T-helper 9 cell (primary cell): Measurements from ENCODE around the gene CCDC85C.

Source experiments
- DNase-seq: peaks from one replicate; pipeline ENCODE4 v3.0.0-alpha.2; 2020

CCDC85C gene

DNA sequence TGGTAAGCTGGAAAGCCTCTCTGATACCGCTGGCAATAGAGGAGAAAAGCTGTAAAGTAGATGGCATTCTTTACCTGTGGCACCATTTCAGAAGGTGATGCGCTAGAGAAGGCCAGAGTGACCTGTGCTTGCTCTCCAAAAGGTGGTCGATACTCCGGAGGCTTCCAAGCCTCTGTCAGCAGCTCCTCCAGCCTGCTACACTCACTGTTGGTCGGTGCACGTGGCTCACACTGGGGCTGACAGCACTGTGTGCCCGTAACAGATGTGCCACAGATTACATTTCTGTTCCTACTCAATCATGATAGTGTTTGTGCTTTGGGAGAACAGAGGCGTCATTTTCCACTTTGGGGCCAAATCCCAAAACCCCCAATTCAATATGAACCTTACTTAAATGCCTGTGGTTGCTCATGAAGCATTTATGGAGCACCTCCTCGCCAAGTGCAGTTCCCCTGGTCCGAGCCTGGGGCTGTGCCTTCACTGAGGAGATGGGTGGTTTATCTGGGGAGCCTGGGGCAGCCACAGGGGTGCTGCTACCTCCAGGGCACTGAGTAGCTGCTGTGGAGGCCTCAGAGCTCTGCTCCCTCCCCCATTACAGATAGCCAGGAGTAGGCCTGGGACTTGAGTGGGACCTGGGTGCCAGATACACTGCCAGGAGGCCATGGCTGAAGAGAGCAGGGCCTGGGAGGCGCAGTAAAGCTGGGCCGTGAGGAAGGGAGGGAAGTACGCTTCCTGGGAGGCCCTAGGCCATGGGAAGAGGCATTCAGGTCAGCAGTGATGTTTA is 96.0 kb downstream of the CCDC85C start:
- DNase-seq, result no peak

DNA sequence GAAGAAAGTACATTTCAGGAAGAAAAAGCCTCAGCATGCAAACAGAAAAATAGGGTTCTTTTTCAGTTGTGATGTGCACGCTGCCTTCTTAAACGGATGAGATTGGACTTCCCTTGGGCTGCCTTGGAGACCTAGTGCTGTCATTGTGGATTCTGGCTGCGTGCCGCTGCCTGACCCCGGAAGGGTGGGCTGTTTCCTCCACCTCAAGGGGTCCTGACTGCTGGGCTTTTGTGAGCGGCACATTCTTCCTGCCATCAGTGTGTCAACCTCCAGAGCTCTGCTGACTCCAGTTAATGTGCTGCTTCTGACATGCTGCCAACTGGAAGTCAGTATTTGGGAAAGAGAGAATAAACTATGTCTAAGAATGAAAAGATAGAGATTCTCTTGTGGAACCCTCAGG is 97.7 kb downstream of the CCDC85C start:
- DNase-seq, result no peak

DNA sequence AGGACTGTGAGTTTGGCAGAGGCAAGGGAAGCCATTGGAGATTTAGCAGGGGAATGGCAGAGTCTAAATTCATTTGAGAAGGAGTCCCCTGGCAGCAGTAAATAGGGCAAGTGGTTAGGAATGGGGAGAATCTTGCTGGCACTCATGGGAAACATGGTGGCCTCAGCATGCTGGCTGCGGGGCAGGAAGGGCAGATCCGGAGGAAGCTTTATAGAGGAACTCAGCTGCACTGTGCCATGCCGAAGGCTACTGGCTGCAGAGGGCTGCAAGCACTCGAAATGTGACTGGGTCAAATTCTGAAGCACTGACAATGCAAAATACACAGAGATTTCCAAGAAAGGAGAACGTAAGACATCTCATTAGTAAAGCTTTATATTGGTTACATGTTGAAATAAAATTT is 98.9 kb downstream of the CCDC85C start:
- DNase-seq, result no peak

DNA sequence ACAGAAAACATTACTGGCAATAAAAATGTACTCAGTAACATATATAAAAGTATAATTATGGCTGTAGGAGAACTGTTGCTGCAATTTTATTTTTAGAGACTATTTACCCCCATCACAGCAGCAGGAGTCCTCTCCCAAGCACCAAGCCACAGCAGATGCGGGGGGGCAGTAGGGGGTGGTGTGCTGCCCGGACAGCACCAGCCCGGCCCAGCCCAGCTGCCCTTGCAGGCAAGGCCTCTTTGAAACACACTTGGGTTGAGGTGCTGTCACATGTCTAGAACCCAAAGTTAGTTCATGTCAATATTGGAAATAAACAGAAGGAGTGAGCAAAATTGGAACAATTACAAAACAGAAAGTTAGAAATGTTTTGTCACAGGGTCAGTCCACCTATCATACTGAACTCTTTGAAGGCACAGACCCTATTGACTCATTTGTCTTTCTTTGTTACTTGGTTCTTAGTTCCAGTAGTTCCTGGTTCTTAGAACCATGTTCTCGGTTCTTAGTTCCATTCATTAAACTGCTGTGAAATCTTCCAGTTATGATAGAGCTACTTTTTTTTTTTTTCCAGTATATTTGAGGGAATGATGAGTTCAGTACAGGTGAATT is 100.1 kb downstream of the CCDC85C start:
- DNase-seq, result no peak

DNA sequence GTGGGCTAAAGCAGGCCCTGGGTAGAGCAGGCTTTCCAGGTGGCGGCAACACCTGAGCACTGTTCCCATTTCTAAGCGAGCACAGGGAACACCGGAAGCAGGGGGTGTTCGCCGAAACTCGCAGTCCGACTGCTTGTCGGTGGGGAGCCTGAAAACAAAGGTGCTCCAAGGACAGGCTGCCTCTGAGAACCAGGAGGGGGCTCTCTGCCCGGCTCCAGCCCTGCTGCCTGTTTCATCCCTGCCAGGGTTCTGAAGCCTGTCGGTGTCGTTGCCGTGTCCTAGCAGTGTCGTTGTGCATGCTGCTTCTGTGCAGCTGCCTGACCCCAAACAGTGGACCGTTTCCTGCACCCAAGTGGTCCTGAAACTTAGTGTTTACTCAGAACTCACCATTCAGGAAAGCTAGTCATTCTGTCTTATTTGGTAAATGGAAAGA is 101.0 kb downstream of the CCDC85C start:
- DNase-seq, result no peak

DNA sequence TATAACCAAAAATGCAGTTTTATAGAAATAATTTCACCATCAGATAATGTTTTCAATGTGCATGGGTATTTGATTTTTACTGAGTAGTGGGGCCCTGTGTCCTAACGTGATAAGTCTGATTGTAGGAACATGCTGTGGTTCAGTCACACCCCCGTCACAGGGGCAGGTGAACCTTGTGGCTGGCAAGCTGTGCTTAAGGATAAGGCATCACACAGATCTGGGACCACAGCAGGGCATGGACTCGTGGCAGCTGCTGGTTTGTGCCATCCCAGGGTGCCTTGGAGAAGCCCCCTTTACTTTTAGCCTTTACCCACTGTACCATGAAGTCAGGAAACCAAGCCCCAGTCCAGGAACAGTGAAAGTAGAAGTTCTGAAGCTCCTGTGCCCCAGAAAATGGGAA is 106.1 kb downstream of the CCDC85C start:
- DNase-seq, result no peak

DNA sequence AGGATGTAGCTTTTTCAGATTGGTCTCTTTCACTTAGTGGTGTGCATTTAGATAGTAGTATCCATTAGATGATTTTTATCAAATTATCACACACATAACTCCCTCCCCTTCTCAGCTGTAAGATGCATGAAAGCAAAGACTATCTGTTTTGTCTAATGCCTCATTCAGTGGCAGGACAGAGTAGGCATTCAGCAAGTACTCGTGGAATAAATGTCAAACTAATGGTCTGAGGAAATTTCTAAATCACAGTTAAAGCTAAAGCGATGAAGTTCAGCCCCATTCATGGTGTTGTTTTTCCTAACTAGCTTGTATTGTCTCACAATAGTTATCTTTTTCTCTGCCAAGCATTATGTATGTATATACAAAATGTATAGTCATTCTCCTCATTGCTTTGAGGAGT is 106.7 kb downstream of the CCDC85C start:
- no peak for DNase-seq

DNA sequence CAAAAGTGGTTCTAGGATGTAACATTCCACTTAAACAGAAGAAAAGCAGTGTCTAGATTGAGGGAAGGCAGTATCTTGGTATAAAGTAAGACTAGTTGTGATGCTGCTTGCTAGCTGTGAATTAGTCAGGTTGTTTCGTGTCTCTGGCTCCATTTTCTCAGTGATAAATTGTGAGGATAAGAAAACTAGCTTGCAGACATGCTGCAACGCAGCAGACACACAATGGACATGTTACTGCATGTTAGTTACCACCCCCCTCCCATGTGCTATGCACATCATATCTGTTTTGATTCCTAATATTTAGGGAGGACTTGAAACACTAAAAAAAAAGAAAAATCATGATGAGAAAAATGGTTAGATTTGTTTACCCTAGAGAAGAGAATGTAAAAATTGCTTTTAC is 119.9 kb downstream of the CCDC85C start:
- no peak for DNase-seq

DNA sequence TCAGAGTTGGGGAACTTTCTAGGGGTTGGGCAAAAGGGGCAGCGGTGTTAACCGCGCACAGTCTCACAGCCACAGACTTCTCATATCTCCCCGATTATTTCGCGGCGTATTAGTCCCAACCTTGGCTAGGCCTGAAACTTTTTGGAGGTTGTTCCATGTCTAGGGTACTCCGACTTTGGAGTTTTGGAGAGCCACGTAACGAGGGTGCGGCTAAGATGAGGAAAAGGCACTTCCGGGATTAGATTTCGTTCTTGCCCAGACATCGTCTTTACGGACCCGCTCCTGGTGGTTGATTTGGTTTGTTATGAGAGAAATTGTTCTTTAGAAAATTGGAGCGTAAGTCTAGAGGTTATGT is 122.3 kb downstream of the CCDC85C start:
- DNase-seq, result no peak

DNA sequence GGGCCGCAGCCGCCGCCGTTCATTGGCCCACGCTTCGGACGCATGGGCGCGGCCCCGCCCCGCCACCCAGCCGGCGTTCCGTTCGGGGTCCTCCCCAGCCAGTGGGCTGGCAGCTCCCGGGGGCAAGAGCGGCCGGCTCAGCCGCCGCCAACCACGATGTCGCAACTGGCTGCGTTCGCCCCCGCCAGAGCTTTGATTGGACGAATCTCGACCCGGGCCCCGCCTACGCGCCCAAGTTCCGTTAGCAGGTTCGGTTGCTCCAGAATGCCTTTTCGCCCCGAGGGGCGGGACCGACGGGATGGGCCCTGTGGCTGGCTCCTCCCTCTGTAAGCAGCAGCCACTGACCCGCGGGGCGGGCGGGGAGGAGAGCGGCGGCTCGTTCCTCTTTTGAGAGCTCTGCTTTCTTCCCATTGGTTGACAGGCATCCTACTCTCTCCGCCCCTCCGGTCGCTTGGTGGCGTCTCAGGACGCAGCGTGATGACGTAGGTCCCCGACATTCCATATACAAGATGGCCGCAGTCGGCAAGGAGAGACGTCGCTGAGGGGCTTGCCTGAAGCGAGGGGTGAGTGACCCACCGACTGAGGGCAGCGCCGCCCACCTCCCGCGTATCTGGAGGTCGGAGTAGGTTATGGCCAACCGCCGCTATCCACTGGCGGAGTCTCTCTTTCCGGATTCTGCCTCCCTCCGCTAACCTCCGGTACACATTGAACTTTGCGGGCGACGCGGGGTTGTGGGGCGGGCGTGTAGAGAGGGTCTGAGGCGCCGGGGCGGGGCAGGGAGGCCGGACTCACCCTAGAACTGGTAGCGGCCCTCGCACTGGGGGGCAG is 122.9 kb downstream of the CCDC85C start, which contains the start of gene CCNK:
TSS of gene CCNK (plus strand) at position 493 of the 828 bp plus-strand sequence. CDS start 11,269 bp downstream, outside the sequence.
- peak; percentile 99 for DNase-seq

DNA sequence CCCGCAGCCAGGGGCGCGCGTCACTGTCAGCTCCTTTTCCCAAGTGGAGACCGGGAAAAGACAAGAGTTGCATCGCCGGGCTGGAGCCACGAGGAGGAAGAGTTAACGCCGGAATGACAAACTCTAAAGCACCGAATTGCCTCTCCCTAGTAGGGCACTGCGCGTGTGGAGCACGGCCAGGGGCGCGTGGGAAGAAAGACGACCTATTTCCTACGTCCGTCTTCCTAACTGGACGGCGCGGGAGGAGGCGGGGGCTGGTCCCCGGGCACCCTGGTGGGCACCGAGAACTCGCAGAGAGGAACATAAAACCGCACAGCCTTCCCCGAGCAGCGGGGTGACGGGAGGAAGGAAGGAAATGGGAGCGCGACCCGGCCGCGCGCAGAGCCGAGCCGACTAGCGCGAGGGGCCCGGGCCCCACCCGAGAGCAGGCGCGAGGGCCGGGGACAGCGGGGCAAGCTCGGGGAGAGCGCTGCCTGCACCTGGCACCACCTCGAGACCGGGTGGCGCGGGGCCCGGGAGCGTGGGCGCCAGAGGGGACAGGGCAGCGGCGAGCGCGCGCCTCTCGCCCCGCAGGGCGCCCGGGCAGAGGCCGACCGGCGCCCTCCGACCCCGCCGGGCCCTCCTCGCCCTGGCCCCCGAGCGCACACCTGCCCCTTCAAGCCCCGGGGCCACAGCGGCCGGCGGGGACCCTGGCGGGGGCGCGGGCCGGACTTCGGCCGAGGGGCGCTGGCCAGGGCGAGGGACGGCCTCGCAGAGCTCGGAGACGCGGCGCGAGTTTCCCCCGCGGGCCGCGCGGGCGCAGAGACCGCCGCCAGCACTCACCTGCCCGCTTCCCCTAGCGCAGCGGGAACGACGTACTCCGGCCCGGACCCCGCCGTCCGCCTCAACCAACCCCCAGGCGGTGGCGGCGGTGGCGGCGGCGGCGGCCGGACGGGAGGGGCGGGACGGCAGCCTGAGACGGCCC is 123.8 kb downstream of the CCDC85C start, which contains the start of gene SETD3:
TSS of gene SETD3 (minus strand) at position 954 of the 964 bp plus-strand sequence. CDS start 15,054 bp downstream, outside the sequence.
- peak; percentile 23 for DNase-seq

DNA sequence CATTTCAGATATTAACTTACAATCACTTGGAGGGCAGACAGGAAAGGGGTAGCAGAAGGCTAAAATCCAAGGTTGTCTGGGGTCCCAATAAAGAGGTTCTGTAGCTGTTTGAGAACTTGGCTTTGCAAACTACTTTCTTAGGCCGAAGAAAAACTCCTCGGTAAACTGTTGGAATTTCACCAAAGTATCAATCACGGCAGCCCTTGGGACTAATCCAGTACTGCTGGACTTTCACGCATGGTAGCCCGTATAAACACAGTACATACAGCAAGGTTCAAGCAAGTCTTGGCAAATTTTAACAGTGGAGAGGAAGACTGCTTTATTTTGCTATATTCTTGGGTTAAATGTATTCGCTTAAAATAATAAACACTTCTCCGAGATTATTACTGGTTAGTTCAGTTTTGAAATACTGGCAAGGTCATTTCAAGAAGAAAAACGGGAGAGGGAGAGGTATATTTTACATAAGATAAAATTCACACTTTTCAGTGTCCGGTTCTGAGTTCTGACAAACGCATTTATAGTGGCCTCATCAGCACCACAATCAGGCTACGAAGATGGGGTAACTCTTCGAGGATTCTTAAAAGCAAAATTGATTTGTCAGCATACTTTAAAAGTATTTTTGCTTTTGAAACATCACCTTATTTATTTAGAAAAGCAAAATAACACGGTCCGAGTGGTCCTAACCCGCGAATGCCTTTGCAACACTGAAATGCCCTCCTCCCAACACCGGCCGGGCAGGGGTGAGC is 124.7 kb downstream of the CCDC85C start:
- no peak for DNase-seq

DNA sequence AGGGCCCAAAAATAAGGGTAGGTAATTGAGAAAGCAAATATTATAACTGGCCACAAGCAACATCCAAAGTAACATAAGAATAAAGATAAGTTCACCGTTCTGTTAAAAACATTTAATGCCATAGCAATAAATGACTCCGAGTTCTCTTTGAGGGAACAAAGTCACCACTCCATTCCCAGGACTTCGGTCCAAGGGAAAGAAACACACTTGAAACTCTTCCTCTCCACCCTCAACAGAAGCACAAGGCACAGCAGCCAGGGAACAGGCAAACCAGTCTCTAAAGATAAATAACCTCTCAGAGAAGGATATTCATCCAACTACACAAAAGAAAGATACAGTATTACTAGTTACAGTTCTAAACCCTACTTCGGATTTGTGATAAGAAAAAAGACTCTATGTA is 125.9 kb downstream of the CCDC85C start:
- DNase-seq, result no peak

DNA sequence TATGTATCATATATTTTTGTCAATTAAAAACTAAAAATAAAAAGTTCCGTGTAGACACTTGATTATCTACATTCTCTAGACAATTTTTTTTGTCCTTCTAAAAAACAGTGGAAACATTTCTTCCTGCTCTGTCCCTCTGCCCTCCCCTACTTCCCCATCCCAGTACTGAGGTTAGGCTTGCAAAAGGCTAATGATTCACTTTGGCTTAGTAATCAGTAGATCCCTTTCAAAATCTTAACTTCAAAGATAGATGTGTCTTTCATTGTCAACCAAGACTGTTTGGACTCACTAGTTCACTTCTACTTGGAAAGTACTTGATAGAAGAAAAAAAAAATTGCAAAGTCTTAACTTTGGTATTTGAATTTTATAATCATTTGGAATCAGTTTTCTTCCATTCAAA is 127.1 kb downstream of the CCDC85C start:
- no peak for DNase-seq

DNA sequence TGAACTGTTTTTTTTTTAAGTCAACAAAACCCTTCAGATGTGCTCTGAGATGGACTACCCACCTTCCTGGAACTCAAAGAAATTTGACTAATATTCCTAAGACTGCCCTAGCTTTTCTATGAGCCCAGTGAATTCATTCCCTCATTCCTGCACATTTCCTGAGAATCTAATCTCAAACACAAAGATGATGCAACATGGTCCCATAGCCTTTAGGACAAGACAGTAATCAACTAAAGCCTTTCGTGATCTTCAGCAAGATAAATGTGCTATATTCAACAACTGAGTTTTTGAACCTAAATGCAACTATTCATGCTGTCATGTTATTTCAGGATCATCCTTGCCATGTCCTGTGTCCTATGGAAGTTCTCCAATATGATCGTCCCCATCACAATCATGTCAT is 128.3 kb downstream of the CCDC85C start:
- DNase-seq, result no peak

DNA sequence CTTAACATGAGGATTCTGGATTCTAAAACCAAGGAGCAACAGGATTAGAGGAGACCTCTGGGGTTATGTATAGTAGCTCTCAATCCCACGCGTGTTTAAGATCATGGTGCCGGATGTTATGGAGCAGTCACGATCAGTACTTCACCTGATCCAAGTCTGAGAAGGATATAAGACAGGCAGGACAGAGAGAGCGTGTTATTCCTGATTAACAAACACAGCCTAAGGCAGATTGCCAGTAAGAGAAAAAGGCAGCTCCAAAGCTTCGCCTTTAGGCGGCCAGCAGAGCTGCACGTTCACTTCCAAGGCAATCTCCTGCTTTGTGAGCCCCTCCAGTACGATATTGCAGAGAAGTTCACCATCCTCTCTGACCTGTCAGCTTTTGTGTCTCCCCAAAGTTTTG is 128.8 kb downstream of the CCDC85C start:
- DNase-seq, result no peak

DNA sequence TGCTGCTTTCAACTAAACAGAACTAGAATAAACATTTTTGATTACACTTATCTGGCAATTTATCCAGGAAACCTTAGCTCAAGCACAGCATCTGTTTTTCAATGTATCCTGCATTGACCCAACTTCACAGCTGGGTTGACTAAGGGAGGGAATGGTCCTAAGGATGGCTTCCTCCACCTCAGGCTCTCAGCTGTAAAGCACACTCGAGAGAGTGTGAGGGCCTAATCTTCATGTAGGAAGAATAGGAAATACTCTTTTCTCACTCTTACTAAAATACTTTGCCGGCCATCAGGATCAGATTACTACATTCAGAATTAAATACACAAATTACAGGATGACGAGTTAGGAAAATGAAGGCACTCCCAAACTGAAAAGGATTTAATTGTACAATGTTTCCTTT is 130.5 kb downstream of the CCDC85C start:
- no peak for DNase-seq

DNA sequence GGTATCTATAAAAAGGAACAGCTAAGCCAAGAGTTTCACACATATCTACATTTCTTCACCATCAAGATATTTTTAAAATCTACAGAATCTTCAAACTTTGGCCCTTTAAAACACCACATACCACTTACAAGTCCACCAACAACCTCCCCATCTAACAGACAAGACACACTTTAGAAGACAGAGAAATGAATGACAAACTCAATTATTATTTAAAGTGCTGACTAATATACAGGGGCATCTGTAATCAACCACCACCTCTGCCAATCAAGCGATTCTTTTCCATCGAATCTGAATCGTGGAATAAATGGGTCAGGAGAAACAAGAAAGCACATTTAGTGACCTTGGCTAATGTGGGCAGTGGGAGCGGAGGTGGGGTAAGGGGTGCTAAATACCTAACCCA is 131.1 kb downstream of the CCDC85C start:
- DNase-seq, result no peak

DNA sequence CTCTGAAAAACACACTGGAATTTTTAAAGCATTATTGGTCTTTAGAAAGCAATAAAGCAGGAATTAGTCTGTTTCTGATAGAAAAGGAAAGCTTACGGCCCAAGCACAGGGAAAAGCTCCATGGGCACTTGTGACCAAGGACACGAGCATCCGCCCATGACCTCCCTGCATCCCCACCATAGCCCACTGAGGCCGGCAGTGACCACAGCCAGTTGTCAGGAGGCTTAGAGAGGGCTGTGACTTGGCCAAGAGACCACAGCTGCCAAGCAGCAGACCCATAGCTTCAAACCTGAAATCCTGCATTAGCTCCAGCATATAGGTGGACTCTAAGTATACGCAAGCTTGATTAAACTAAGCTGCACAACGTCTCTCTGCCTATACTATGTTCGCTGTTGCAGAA is 132.3 kb downstream of the CCDC85C start:
- DNase-seq, result no peak

DNA sequence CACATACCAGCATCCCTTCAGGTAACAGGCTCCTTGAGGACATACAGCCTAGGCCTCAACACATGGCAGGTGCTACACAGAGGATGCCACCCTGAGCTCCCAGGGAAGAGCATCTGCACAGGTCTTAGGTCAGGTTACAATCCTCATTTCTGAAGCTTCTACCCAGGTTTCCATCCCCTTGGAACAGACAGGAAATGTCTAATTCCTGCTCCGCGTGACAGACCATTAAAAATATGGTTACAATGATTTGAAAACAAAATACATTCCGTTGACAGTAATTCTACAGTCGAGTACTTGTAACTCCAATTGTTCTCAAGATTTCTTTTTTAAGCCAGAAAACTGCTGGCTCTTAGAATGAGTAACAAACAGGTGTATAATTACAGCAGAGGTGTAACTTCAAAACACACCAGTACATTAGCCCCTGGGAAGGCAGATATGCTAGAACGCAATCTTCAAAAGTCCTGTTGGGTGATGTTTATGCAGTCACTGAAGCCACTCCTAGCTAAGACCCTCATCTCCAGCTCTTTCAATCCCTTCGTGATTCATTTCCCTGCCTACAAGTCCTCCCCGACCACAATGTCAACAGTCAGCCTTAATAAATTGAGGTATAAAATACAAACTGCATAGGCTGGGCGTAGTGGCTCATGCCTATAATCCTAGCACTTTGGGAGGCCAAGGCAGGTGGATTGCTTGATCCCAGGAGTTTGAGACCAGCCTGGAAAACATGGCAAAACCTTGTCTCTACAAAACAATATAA is 135.0 kb downstream of the CCDC85C start:
- DNase-seq, result no peak

DNA sequence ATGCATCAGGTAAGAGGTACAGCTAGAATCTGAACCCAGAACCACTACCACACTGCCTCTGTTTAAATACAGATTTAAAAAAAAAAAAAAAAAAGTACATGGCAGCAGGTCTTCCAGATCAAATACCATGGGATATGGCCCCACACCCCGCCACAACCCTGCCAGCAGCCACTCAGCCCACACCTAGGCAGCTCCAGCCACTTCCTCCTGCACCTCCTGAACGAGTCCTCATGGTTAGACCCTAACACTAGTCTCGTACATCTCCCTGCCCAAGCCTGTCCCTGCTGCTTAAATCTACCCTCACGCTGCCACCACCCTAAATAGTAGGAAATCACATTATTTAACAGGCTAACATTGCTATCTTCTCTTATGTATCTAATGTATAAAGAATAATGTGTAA is 135.9 kb downstream of the CCDC85C start:
- DNase-seq, result no peak
